ENCODE results near the gene CCBE1. TPM values are rescaled to one million over a fixed set of nuclear protein-coding genes. Genes with fewer than 3 reads are reported as not detected.

The CCBE1 gene
- total RNA-seq, 1 experiment from 2014 or later: 0.09 TPM

- H3K9me3 ChIP-seq: no peaks in the 10 kb centered on the region
- no peaks in the 10 kb centered on the region for H3K27me3 ChIP-seq (replicated peaks; ENCODE audit: control insufficient read depth, insufficient read depth, low read length)
- H3K4me1 Mint-ChIP-seq (ENCODE audit: low read depth, unreplicated experiment): no peaks in the 10 kb centered on the region
- CTCF ChIA-PET: no interaction called here
- BruUV-seq (replicated peaks): no TSS peak
- H3K36me3 Mint-ChIP-seq (ENCODE audit: insufficient read depth, unreplicated experiment): no peaks in the 10 kb centered on the region
- peak; percentile 1 to 33 for DNase-seq
- POLR2A ChIA-PET: no interaction called here
- H3K4me1 ChIP-seq: no peaks in the 10 kb centered on the region
- no peaks in the 10 kb centered on the region for H3K9me3 Mint-ChIP-seq (ENCODE audit: unreplicated experiment)
- no peak overlapping the region for H3K4me3 Mint-ChIP-seq (ENCODE audit: unreplicated experiment)
- no peaks in the 10 kb centered on the region for H3K36me3 ChIP-seq (ENCODE audit: control insufficient read depth, insufficient read depth, low read length)
- H3K27me3 Mint-ChIP-seq (ENCODE audit: insufficient read depth, unreplicated experiment): peaks cover 7% of the 10 kb centered on the region
- H3K4me3 ChIP-seq (ENCODE audit: low read depth, low read length): no peak overlapping the region
- intact Hi-C loops (cut with micrococcal nuclease; ENCODE audit: unreplicated experiment): loop anchor here (5.0 kb wide), 1 partner anchor 62 kb away; no protein-coding TSS in a partner anchor
- no peak overlapping the region for H3K27ac Mint-ChIP-seq (ENCODE audit: unreplicated experiment)
- no peak for TF ChIP-seq CTCF (IDR thresholded peaks at IDR 0.05; ENCODE audit: insufficient read depth in 1 of 2, low read depth in 1 of 2, low read length in 1 of 2, severe bottlenecking in 1 of 2, unreplicated experiment in 1 of 2)
These were observed 242.1 kb downstream of the CCBE1 start for GRCh38 chr18:59454909-59455727.

GRCh38 chr18:59453468-59453961 lies 243.7 kb downstream of the CCBE1 start:
- no TSS peak for BruUV-seq (replicated peaks)

GRCh38 chr18:59451963-59452362 lies 245.3 kb downstream of the CCBE1 start:
- no peak overlapping the region for H3K4me3 ChIP-seq (ENCODE audit: low read depth, low read length)
- H3K36me3 ChIP-seq (ENCODE audit: control insufficient read depth, insufficient read depth, low read length): no peaks in the 10 kb centered on the region
- no peak for DNase-seq
- H3K9me3 ChIP-seq: no peaks in the 10 kb centered on the region
- H3K27ac Mint-ChIP-seq (ENCODE audit: unreplicated experiment): no peak overlapping the region
- H3K27me3 Mint-ChIP-seq (ENCODE audit: insufficient read depth, unreplicated experiment): no peaks in the 10 kb centered on the region
- H3K9me3 Mint-ChIP-seq (ENCODE audit: unreplicated experiment): no peaks in the 10 kb centered on the region
- BruUV-seq (replicated peaks): no TSS peak
- ChIA-PET POLR2A (no interaction called here), CTCF (no interaction called here)
- TF ChIP-seq CTCF (IDR thresholded peaks at IDR 0.05; ENCODE audit: insufficient read depth in 1 of 2, low read depth in 1 of 2, low read length in 1 of 2, severe bottlenecking in 1 of 2, unreplicated experiment in 1 of 2): no peak
- no peaks in the 10 kb centered on the region for H3K27me3 ChIP-seq (replicated peaks; ENCODE audit: control insufficient read depth, insufficient read depth, low read length)
- H3K4me1 ChIP-seq: no peaks in the 10 kb centered on the region
- no peaks in the 10 kb centered on the region for H3K4me1 Mint-ChIP-seq (ENCODE audit: low read depth, unreplicated experiment)
- no peak overlapping the region for H3K4me3 Mint-ChIP-seq (ENCODE audit: unreplicated experiment)
- intact Hi-C loops (cut with micrococcal nuclease; ENCODE audit: unreplicated experiment): no loop called here
- H3K36me3 Mint-ChIP-seq (ENCODE audit: insufficient read depth, unreplicated experiment): no peaks in the 10 kb centered on the region

More at GRCh38 chr18:59453468-59453961, 243.7 kb downstream of the CCBE1 start:
- H3K36me3 ChIP-seq (ENCODE audit: control insufficient read depth, insufficient read depth, low read length): no peaks in the 10 kb centered on the region
- no peak for TF ChIP-seq CTCF (IDR thresholded peaks at IDR 0.05; ENCODE audit: insufficient read depth in 1 of 2, low read depth in 1 of 2, low read length in 1 of 2, severe bottlenecking in 1 of 2, unreplicated experiment in 1 of 2)
- peak in 1 of 2 experiments; percentile 1 for DNase-seq
- no peaks in the 10 kb centered on the region for H3K9me3 Mint-ChIP-seq (ENCODE audit: unreplicated experiment)
- POLR2A ChIA-PET: no interaction called here
- no peaks in the 10 kb centered on the region for H3K4me1 Mint-ChIP-seq (ENCODE audit: low read depth, unreplicated experiment)
- H3K27me3 Mint-ChIP-seq (ENCODE audit: insufficient read depth, unreplicated experiment): peaks cover 5% of the 10 kb centered on the region
- H3K27ac Mint-ChIP-seq (ENCODE audit: unreplicated experiment): no peak overlapping the region
- H3K9me3 ChIP-seq: no peaks in the 10 kb centered on the region
- no peak overlapping the region for H3K4me3 Mint-ChIP-seq (ENCODE audit: unreplicated experiment)
- CTCF ChIA-PET: no interaction called here
- H3K4me3 ChIP-seq (ENCODE audit: low read depth, low read length): no peak overlapping the region
- H3K27me3 ChIP-seq (replicated peaks; ENCODE audit: control insufficient read depth, insufficient read depth, low read length): no peaks in the 10 kb centered on the region
- H3K4me1 ChIP-seq: no peaks in the 10 kb centered on the region
- no peaks in the 10 kb centered on the region for H3K36me3 Mint-ChIP-seq (ENCODE audit: insufficient read depth, unreplicated experiment)
- intact Hi-C loops (cut with micrococcal nuclease; ENCODE audit: unreplicated experiment): no loop called here
